K562 (cell line): ENCODE measurements around the gene TOM1L2. TPM values are rescaled to one million over a fixed set of nuclear protein-coding genes. Genes with fewer than 3 reads are reported as not detected.

Source experiments
- GABPB1 ChIP-seq: sonication (generic); formaldehyde crosslinking; IDR thresholded peaks from 2 replicates; pipeline ENCODE4 v1.8.0; 2022; ENCODE audit warnings: mild to moderate bottlenecking, missing genetic modification reagents
- HNRNPL ChIP-seq: fragments of 200-400 bp; formaldehyde crosslinking; IDR thresholded peaks from 2 replicates; pipeline ENCODE4 v1.6.1; 2017; ENCODE audit warnings: low read depth, mild to moderate bottlenecking, low read length
- MEF2A ChIP-seq: IDR thresholded peaks from 2 replicates; pipeline ENCODE4 v1.6.1; 2011; ENCODE audit warnings: low read depth, mild to moderate bottlenecking, low read length, moderate library complexity; ENCODE audit not compliant: control insufficient read depth
- NFE2 ChIP-seq: IDR thresholded peaks from 2 replicates; pipeline ENCODE4 v1.6.1; 2014; ENCODE audit warnings: antibody characterized with exemption, low read depth
- TCF3 ChIP-seq: sonication (generic); formaldehyde crosslinking; IDR thresholded peaks from 2 replicates; pipeline ENCODE4 v1.4.0; 2020; ENCODE audit warnings: mild to moderate bottlenecking, missing genetic modification reagents
- ZNF764 ChIP-seq: fragments of 250-450 bp; sonication (Bioruptor Pico); IDR thresholded peaks from 2 replicates; pipeline ENCODE4 v1.4.0; 2020; ENCODE audit warnings: low read depth, mild to moderate bottlenecking, moderate library complexity
- polyA plus RNA-seq, 8 experiments: library from polyadenylated mRNA; depleted of rRNA in 4 of 8; stranded (reverse) in 5 of 8; unstranded in 3 of 8; fragments of >200 nt; fragmentation: Nextera tagmentation in 2 of 8; fragmentation: Illumina TruSeq in 1 of 8; extraction: Ambion mirVana in 2 of 8; extraction: Trizol in 1 of 8; gene quantifications; 2 replicates each; pipeline versions ENCODE4 v1.2.1 to v1.2.3, GENCODE V29; 2011 to 2014; ENCODE audit warnings: inconsistent platforms in 1 of 8, missing spikeins in 1 of 8
- total RNA-seq, 7 experiments: library from RNA; depleted of rRNA in 6 of 7; stranded (reverse); fragments of >200 nt in 6 of 7; fragmentation: Illumina TruSeq in 2 of 7; extraction: Trizol in 2 of 7; gene quantifications; 2 replicates each; pipeline versions ENCODE4 v1.2.1 to v1.2.3, GENCODE V29; 2011 to 2021; ENCODE audit warnings: low replicate concordance in 1 of 7
- TF ChIP-seq, protein P1 (sequence below): fragments of 450-650 bp; formaldehyde crosslinking; conservative IDR thresholded peaks from 2 replicates; pipeline ENCODE4 v1.4.0; 2022; ENCODE audit warnings: mild to moderate bottlenecking, missing genetic modification characterization
- TF ChIP-seq, protein P2 (sequence below): sonication (generic); formaldehyde crosslinking; IDR thresholded peaks from 2 replicates; pipeline ENCODE4 v1.8.0; 2022; ENCODE audit warnings: missing genetic modification reagents, mild to moderate bottlenecking, moderate library complexity, borderline replicate concordance

Gene TOM1L2
- total and polyA plus RNA-seq, 9 of the 15 experiments (the other 6 are each of a cell fraction or from before 2014, with no cell fraction given): 0.07 to 6.0 (median 2.5) TPM

DNA sequence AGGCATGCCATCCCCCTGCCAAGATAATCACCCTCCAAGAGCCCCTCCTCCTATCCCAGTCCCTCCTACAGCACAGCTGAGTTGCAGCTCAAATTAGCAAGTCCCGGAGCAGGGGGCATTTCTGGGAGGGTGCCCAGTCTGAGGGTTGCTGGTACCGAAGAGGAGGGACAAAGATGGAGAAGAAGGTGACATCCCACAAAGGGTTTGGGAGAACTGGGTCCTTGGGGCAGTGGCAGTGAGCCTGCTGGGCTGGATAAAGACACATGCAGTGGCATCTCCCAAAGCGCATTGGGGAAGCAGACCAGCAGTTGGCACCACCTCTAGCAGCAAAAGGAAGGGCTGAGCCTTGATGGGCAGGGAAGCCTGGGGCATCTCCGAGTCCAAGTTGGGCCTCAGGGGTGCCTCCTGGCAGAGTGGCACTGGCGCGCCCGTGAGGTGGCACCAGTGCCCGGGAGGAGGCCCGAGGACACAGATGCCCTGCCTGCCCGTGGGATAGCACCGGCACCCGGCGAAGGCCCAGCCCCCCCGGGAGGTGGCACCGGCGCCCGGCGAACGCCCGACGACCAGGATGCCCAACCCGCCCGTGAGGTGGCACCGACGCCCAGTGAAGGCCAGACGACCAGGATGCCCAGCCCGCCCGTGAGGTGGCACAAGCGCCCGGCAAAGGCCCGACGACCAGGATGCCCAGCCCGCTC lies 622 bp downstream of the TOM1L2 start (continued):
- TF ChIP-seq, protein P1, sequence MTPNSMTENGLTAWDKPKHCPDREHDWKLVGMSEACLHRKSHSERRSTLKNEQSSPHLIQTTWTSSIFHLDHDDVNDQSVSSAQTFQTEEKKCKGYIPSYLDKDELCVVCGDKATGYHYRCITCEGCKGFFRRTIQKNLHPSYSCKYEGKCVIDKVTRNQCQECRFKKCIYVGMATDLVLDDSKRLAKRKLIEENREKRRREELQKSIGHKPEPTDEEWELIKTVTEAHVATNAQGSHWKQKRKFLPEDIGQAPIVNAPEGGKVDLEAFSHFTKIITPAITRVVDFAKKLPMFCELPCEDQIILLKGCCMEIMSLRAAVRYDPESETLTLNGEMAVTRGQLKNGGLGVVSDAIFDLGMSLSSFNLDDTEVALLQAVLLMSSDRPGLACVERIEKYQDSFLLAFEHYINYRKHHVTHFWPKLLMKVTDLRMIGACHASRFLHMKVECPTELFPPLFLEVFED (CRISPR knock-in tag): no peak
- TF ChIP-seq, protein P2, sequence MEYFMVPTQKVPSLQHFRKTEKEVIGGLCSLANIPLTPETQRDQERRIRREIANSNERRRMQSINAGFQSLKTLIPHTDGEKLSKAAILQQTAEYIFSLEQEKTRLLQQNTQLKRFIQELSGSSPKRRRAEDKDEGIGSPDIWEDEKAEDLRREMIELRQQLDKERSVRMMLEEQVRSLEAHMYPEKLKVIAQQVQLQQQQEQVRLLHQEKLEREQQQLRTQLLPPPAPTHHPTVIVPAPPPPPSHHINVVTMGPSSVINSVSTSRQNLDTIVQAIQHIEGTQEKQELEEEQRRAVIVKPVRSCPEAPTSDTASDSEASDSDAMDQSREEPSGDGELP (CRISPR knock-in tag): peak; percentile 27; the same call in 1 of the 2 replicates
- peak; percentile 14; the same call in 1 of the 2 replicates for TF ChIP-seq TCF3 (CRISPR knock-in tag)
- TF ChIP-seq HNRNPL: peak; percentile 99
- TF ChIP-seq GABPB1 (CRISPR knock-in tag): no peak
- TF ChIP-seq MEF2A: no peak
- TF ChIP-seq ZNF764 (CRISPR knock-in tag): no peak
- TF ChIP-seq NFE2: no peak
- TF ChIP-seq, all 486 proteins: peak for 3
